ENCODE results near the gene CLCNKB. TPM values are rescaled to one million over a fixed set of nuclear protein-coding genes. Genes with fewer than 3 reads are reported as not detected.

The CLCNKB gene
- total RNA-seq, 2 donors from 2014 or later, result 3.9 to 4.6 TPM

GRCh38 chr1:16078925-16079656 lies 35.5 kb downstream of the CLCNKB start:
- Histone ChIP-seq H3K4me1 (peaks cover 0 to 50% of the 10 kb centered on the region in 2 donors), H3K36me3 (no peaks in the 10 kb centered on the region), H3K27ac (peak overlapping the region in 1 of 2 donors; percentile 11), H3K27me3 (no peaks in the 10 kb centered on the region), H3K9me3 (no peaks in the 10 kb centered on the region), H3K4me3 (no peak overlapping the region)
- peak; percentile 83 for DNase-seq (ENCODE audit: low spot score)
- TF ChIP-seq CTCF (IDR thresholded peaks at IDR 0.05), result peak; percentile 82 to 91

GRCh38 chr1:16080422-16081150 lies 37.0 kb downstream of the CLCNKB start:
- Histone ChIP-seq H3K27ac (no peak overlapping the region), H3K9me3 (no peaks in the 10 kb centered on the region), H3K27me3 (no peaks in the 10 kb centered on the region), H3K4me1 (peaks cover 0 to 35% of the 10 kb centered on the region in 2 donors), H3K36me3 (no peaks in the 10 kb centered on the region), H3K4me3 (no peak overlapping the region)
- no peak for DNase-seq (ENCODE audit: low spot score)
- no peak for TF ChIP-seq CTCF (IDR thresholded peaks at IDR 0.05)

GRCh38 chr1:16081636-16082035 lies 38.1 kb downstream of the CLCNKB start:
- no peak for DNase-seq (ENCODE audit: low spot score)
- TF ChIP-seq CTCF (IDR thresholded peaks at IDR 0.05), result no peak
- Histone ChIP-seq H3K27ac (no peak overlapping the region), H3K9me3 (no peaks in the 10 kb centered on the region), H3K36me3 (no peaks in the 10 kb centered on the region), H3K27me3 (no peaks in the 10 kb centered on the region), H3K4me3 (no peak overlapping the region), H3K4me1 (peaks cover 0 to 24% of the 10 kb centered on the region in 2 donors)

GRCh38 chr1:16082283-16083038 lies 38.9 kb downstream of the CLCNKB start:
- no peaks in the 10 kb centered on the region for H3K36me3 ChIP-seq
- peaks cover 0 to 16% of the 10 kb centered on the region in 2 donors for H3K4me1 ChIP-seq
- TF ChIP-seq CTCF (IDR thresholded peaks at IDR 0.05), result peak; percentile 83 to 89
- no peak overlapping the region for H3K27ac ChIP-seq
- H3K27me3 ChIP-seq, result no peaks in the 10 kb centered on the region
- DNase-seq (ENCODE audit: low spot score), result no peak
- H3K4me3 ChIP-seq, result no peak overlapping the region
- no peaks in the 10 kb centered on the region for H3K9me3 ChIP-seq

GRCh38 chr1:16083486-16083885 lies 39.9 kb downstream of the CLCNKB start:
- no peak overlapping the region for H3K4me3 ChIP-seq
- no peaks in the 10 kb centered on the region for H3K27me3 ChIP-seq
- no peaks in the 10 kb centered on the region for H3K36me3 ChIP-seq
- H3K4me1 ChIP-seq, result peaks cover 0 to 24% of the 10 kb centered on the region in 2 donors
- DNase-seq (ENCODE audit: low spot score), result no peak
- no peak for TF ChIP-seq CTCF (IDR thresholded peaks at IDR 0.05)
- no peak overlapping the region for H3K27ac ChIP-seq
- no peaks in the 10 kb centered on the region for H3K9me3 ChIP-seq
